ENCODE results near the gene SNF8. TPM values are rescaled to one million over a fixed set of nuclear protein-coding genes. Genes with fewer than 3 reads are reported as not detected.

The SNF8 gene
- total RNA-seq, 1 experiment from 2014 or later, result 129 TPM

DNA sequence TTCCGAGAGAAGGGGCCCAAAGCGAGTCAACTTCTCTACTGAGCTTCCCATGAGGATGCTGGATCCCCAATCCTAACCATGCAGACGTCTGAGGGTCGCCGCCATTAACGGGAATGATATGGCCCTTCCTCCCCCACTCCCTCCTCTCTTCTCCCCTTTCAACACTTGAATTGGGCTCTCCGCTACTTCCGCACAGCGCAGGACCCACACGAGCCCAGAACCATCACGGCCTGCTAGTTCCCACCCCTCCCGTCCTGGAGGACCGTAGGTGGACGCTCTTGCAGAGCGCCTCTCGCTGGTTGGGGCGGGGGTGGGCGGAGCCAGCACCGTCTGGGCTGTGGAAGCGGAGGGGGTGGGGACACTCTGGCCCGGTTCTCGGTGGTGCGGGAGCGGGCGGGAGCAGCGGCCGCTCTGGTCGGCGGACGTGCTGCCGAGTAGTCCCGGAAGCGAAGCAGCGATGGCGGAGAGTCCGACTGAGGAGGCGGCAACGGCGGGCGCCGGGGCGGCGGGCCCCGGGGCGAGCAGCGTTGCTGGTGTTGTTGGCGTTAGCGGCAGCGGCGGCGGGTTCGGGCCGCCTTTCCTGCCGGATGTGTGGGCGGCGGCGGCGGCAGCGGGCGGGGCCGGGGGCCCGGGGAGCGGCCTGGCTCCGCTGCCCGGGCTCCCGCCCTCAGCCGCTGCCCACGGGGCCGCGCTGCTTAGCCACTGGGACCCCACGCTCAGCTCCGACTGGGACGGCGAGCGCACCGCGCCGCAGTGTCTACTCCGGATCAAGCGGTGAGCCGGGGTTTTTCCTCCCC lies 36.4 kb downstream of the SNF8 start, which contains the start of gene UBE2Z:
UBE2Z (plus strand) TSS at position 361 of the 797 bp plus-strand sequence; CDS start at position 458, 97 bp downstream.
- peak within 1 kb of the TSS; percentile 100 for H3K4me2 ChIP-seq (ENCODE audit: insufficient read depth, insufficient read length, low read length)
- no peak within 1 kb of the TSS for H4K8ac ChIP-seq (replicated peaks; ENCODE audit: insufficient read length, low read depth, low read length)
- H2AFZ ChIP-seq (ENCODE audit: low read length), result no peak within 1 kb of the TSS
- H2AK5ac ChIP-seq (ENCODE audit: insufficient read length, low read length), result no peak within 1 kb of the TSS
- H3K56ac ChIP-seq (ENCODE audit: insufficient read length, low read depth, low read length), result peak within 1 kb of the TSS; percentile 85
- Mint-ChIP-seq H3K27ac (peak within 1 kb of the TSS; percentile 97 to 98 (median 98)), H3K9me3 (no peaks in the 10 kb centered on the region), H3K4me3 (peak within 1 kb of the TSS; percentile 89 to 94), H3K4me1 (peaks cover 25 to 26% of the 10 kb centered on the region in 2 experiments), H3K27me3 (ENCODE audit: low read depth) (no peaks in the 10 kb centered on the region), H3K36me3 (ENCODE audit: insufficient read depth in 1 of 3, low read depth in 3 of 3) (peaks cover 25 to 38% (median 38%) of the 10 kb centered on the region in 3 experiments)
- peaks cover 10% of the 10 kb centered on the region for H3K79me1 ChIP-seq (ENCODE audit: insufficient read depth, low read depth, low read length, poor library complexity, severe bottlenecking)
- H3K14ac ChIP-seq (ENCODE audit: insufficient read depth, low read length), result peak within 1 kb of the TSS; percentile 97
- peak within 1 kb of the TSS; percentile 91 for H3K18ac ChIP-seq (ENCODE audit: insufficient read length, low read depth, low read length)
- no peak within 1 kb of the TSS for H4K91ac ChIP-seq (ENCODE audit: insufficient read length, low read depth, low read length)
- peak within 1 kb of the TSS; percentile 87 for H3K27ac ChIP-seq (ENCODE audit: insufficient read length, low read depth, low read length)
- WGBS (ENCODE audit: extremely low coverage, insufficient read length, low lambda C conversion rate), result no CpG with 5 or more reads among the region's 81 CpGs
- peaks cover 32% of the 10 kb centered on the region for H3K79me2 ChIP-seq (ENCODE audit: insufficient read depth, low read length)
- H3K4ac ChIP-seq (ENCODE audit: low read depth, low read length), result no peak within 1 kb of the TSS
- H2BK20ac ChIP-seq (ENCODE audit: low read depth, low read length, poor library complexity, severe bottlenecking), result no peak within 1 kb of the TSS
- no peak within 1 kb of the TSS for H3K23ac ChIP-seq (ENCODE audit: insufficient read length, low read depth, low read length)
- H3K9me3 ChIP-seq (ENCODE audit: control insufficient read depth, low read depth, low read length), result no peaks in the 10 kb centered on the region
- peak within 1 kb of the TSS; percentile 80 for H2BK5ac ChIP-seq (ENCODE audit: insufficient read length, low read length)
- peaks cover 7% of the 10 kb centered on the region; the same call in 1 of the 2 replicates for H3K4me1 ChIP-seq (ENCODE audit: insufficient read depth, low read length)
- H3K23me2 ChIP-seq (ENCODE audit: insufficient read length, low read depth, low read length, poor library complexity, severe bottlenecking), result peaks cover 7% of the 10 kb centered on the region
- H2BK12ac ChIP-seq (ENCODE audit: insufficient read length, low read depth, low read length), result peak within 1 kb of the TSS; percentile 46
- peak within 1 kb of the TSS; percentile 82; the same call in 1 of the 2 replicates for H2BK15ac ChIP-seq (ENCODE audit: low read depth, low read length)
- no peaks in the 10 kb centered on the region for H3K27me3 ChIP-seq (ENCODE audit: insufficient read depth, low read length)
- H3K9ac ChIP-seq (ENCODE audit: extremely low read depth, insufficient read length, low read length), result peak within 1 kb of the TSS; percentile 93
- no peak within 1 kb of the TSS for H2BK120ac ChIP-seq (ENCODE audit: low read depth, low read length, poor library complexity, severe bottlenecking)
- peak within 1 kb of the TSS; percentile 56 for H4K5ac ChIP-seq (ENCODE audit: insufficient read length, low read depth, low read length)
- TF ChIP-seq, protein P1, sequence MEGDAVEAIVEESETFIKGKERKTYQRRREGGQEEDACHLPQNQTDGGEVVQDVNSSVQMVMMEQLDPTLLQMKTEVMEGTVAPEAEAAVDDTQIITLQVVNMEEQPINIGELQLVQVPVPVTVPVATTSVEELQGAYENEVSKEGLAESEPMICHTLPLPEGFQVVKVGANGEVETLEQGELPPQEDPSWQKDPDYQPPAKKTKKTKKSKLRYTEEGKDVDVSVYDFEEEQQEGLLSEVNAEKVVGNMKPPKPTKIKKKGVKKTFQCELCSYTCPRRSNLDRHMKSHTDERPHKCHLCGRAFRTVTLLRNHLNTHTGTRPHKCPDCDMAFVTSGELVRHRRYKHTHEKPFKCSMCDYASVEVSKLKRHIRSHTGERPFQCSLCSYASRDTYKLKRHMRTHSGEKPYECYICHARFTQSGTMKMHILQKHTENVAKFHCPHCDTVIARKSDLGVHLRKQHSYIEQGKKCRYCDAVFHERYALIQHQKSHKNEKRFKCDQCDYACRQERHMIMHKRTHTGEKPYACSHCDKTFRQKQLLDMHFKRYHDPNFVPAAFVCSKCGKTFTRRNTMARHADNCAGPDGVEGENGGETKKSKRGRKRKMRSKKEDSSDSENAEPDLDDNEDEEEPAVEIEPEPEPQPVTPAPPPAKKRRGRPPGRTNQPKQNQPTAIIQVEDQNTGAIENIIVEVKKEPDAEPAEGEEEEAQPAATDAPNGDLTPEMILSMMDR (conservative IDR thresholded peaks at IDR 0.05), result peak; percentile 28; the same call in 2 of the 3 replicates
- H3T11ph ChIP-seq (ENCODE audit: low read length), result no peak within 1 kb of the TSS
- DNase-seq, result peak; percentile 99
- H4K20me1 ChIP-seq (ENCODE audit: control insufficient read depth, insufficient read depth, insufficient read length), result peaks cover 2% of the 10 kb centered on the region
